22Rv1 (cell line): Measurements from ENCODE around the gene ZNF618.

Source experiments
- CTCF ChIP-seq: fragments of 450-650 bp; IDR thresholded peaks from 2 replicates; pipeline ENCODE4 v1.5.1; 2017; ENCODE audit warnings: mild to moderate bottlenecking
- ZFX ChIP-seq: fragments of 450-650 bp; IDR thresholded peaks from 2 replicates; pipeline ENCODE4 v1.6.1; 2017; ENCODE audit warnings: antibody characterized with exemption, borderline replicate concordance

- no peak for TF ChIP-seq CTCF
- no peak for TF ChIP-seq ZFX
Observed at GRCh38 chr9:114031037-114031630, 155.0 kb downstream of the ZNF618 start.
